H1 (cell line): ENCODE measurements around the gene HYDIN. TPM values are rescaled to one million over a fixed set of nuclear protein-coding genes. Genes with fewer than 3 reads are reported as not detected.

Experiments
- ASH2L ChIP-seq: fragments of 200-600, 300-600 bp; sonication (generic); IDR thresholded peaks from one replicate; pipeline ENCODE4 v1.7.1; 2017; ENCODE audit warnings: low read length
- ATF3 ChIP-seq: IDR thresholded peaks from 2 replicates; pipeline ENCODE4 v1.6.1; 2011; ENCODE audit warnings: low read depth, mild to moderate bottlenecking, low read length; ENCODE audit not compliant: insufficient read depth
- CHD7 ChIP-seq: fragments of 300-600 bp; sonication (generic); IDR thresholded peaks from 2 replicates; pipeline ENCODE4 v1.7.1; 2012; ENCODE audit warnings: low read length, moderate library complexity, mild to moderate bottlenecking, inconsistent platforms; ENCODE audit not compliant: insufficient replicate concordance
- CREB1 ChIP-seq: IDR thresholded peaks from 2 replicates; pipeline ENCODE4 v1.6.1; 2012; ENCODE audit warnings: inconsistent platforms
- POU5F1 ChIP-seq: IDR thresholded peaks from 2 replicates; pipeline ENCODE4 v1.6.1; 2011; ENCODE audit warnings: low read depth, mild to moderate bottlenecking, low read length, moderate library complexity
- TAF7 ChIP-seq: optimal IDR thresholded peaks from 2 replicates; pipeline ENCODE3; 2011; ENCODE audit warnings: low read depth, mild to moderate bottlenecking, inconsistent platforms, low read length, moderate library complexity, borderline replicate concordance
- TEAD4 ChIP-seq: IDR thresholded peaks from 2 replicates; pipeline ENCODE4 v1.6.1; 2012; ENCODE audit warnings: low read depth, low read length, inconsistent platforms, mixed read lengths
- ZNF274 ChIP-seq: IDR thresholded peaks from 2 replicates; pipeline ENCODE4 v1.7.0; 2012; ENCODE audit warnings: low read length, borderline replicate concordance; ENCODE audit errors: extremely low read depth
- polyA plus RNA-seq, 7 experiments: library from polyadenylated mRNA; depleted of rRNA in 3 of 7; stranded (reverse) in 5 of 7; unstranded in 2 of 7; fragments of >200 nt in 5 of 7; fragments of 200-250 nt in 2 of 7; gene quantifications; 1 replicate in 5 of 7; 2 replicates in 1 of 7; 4 replicates in 1 of 7; pipeline versions ENCODE4 v1.2.1 to v1.2.3, GENCODE V29; 2011 to 2013; ENCODE audit warnings: missing spikeins in 2 of 7, mixed read lengths in 2 of 7
- total RNA-seq: library from RNA; stranded (reverse); fragmentation: NEBNext Ultra II Directional; extraction: Animal tissue kit (Norgen Biotek cat#: 25700); gene quantifications from 2 replicates; pipeline ENCODE4 v1.2.1, GENCODE V29; 2021

Gene HYDIN
- total and polyA plus RNA-seq, 2 of the 8 experiments (the other 6 are each of a cell fraction or from before 2014, with no cell fraction given) = 1.1 to 1.8 TPM

DNA sequence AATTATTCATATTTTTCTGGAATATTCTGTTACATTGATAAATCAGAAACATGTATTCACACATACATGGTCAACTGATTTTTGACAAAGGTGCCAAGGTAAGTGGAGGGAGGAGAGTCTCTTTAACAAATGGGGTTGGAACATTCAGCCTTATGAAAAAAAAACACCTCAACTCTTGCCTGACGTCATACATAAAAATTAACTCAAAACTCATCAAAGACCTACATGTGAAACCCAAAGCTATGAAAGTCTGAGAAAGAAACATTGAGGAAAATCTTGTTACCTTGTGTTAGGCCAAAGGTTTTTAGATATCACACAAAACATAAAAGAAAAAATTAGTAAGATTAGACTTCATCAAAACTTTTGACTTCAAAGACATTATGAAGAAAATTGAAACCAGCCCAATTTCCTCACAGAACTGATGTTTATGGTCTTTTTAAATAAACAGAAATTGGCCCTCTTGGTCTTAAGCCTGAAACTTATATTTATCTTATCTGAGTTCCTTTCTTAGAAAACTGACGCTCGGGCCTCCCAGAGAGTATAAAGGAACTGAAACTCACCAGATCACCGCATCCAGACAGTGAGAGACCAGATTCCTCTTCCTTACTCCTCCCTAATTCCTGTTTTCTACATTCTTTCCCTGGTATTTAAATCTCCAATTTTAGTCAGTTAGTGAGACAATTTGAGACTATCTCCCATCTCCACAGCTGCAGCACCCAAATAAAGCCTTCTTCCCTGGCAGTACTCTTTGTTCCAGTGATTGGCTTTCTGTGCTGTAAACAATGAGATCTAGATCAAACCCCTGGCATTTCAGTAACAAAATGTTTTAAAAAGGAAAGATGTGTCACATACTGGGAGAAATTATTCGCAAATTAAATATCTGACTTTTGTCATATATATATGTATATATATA is 4.0 kb downstream of the HYDIN start (continued):
- TF ChIP-seq CHD7 (no peak), ATF3 (no peak), TEAD4 (no peak), POU5F1 (no peak), CREB1 (no peak), TAF7 (no peak), ASH2L (no peak), ZNF274 (no peak)
